ENCODE measurements around the gene PARD6G.

DNA sequence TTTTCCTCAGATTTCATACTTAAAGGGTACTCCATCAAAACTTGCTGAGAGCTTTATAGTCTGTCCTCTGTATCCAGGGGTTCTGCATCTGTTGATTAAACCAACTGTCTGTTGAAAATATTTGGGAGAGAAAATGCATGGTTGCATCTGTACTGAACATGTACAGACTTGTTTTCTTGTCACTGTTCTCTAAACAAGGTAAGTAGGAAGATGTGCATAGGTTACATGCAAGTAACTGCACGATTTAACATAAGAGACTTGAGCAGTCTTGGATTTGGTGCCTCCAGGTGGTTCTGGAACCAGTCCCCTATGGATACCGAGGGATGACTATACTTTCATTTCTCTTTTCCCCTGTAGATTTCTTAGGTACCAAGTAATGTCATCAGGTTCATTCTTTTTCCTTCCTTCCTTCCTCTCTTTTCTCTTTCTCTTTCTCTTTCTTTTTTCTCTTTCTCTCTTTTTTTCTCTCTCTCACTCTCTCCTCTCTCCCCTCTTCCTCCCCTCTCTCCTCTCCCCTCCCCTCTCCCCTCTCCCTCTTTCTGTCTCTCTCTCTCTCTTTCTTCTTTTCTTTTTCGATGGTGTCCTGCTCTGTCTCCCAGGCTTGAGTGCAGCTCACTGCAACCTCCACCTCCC lies 115.0 kb downstream of the PARD6G start:
- TF ChIP-seq, protein P1, sequence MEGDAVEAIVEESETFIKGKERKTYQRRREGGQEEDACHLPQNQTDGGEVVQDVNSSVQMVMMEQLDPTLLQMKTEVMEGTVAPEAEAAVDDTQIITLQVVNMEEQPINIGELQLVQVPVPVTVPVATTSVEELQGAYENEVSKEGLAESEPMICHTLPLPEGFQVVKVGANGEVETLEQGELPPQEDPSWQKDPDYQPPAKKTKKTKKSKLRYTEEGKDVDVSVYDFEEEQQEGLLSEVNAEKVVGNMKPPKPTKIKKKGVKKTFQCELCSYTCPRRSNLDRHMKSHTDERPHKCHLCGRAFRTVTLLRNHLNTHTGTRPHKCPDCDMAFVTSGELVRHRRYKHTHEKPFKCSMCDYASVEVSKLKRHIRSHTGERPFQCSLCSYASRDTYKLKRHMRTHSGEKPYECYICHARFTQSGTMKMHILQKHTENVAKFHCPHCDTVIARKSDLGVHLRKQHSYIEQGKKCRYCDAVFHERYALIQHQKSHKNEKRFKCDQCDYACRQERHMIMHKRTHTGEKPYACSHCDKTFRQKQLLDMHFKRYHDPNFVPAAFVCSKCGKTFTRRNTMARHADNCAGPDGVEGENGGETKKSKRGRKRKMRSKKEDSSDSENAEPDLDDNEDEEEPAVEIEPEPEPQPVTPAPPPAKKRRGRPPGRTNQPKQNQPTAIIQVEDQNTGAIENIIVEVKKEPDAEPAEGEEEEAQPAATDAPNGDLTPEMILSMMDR (IDR thresholded peaks at IDR 0.05) = no peak
- no peak for TF ChIP-seq POLR2A (IDR thresholded peaks at IDR 0.05)
